Measurements from ENCODE around the gene LIN54.
"Not testable (repeated sequence)": the region's sequence is repeated elsewhere in the genome, so short reads cannot be mapped to it uniquely, and the experiment has no call there.

Gene LIN54

GRCh38 chr4:82934441-82934840 lies 76.2 kb downstream of the LIN54 start:
- DNase-seq = no peak

- no peak for DNase-seq
Observed at GRCh38 chr4:82930848-82931755, 79.5 kb downstream of the LIN54 start.

GRCh38 chr4:82921795-82922194 lies 88.8 kb downstream of the LIN54 start:
- no peak for DNase-seq

- no peak for DNase-seq
Observed at GRCh38 chr4:82919386-82919785, 91.2 kb downstream of the LIN54 start.

GRCh38 chr4:82918091-82918490 lies 92.5 kb downstream of the LIN54 start:
- DNase-seq = no peak

GRCh38 chr4:82913968-82914367 lies 96.7 kb downstream of the LIN54 start:
- not testable (repeated sequence) for DNase-seq

- DNase-seq = no peak
Observed at GRCh38 chr4:82913305-82913704, 97.3 kb downstream of the LIN54 start.

GRCh38 chr4:82909326-82909725 lies 101.3 kb downstream of the LIN54 start:
- no peak for DNase-seq

GRCh38 chr4:82906469-82906868 lies 104.2 kb downstream of the LIN54 start:
- no peak for DNase-seq

- no peak for DNase-seq
Observed at GRCh38 chr4:82905205-82905604, 105.4 kb downstream of the LIN54 start.

GRCh38 chr4:82903737-82904136 lies 106.9 kb downstream of the LIN54 start:
- no peak for DNase-seq

- no peak for DNase-seq
Observed at GRCh38 chr4:82901183-82901718, 109.4 kb downstream of the LIN54 start.

- peak; percentile 93 for DNase-seq
Observed at GRCh38 chr4:82900411-82901182, 110.0 kb downstream of the LIN54 start, which contains the start of gene THAP9. TSS of gene THAP9 (plus strand) at chr4:82900735. CDS start at chr4:82900803, 68 bp downstream.

- peak; percentile 58 for DNase-seq
Observed at GRCh38 chr4:82900066-82900410, 110.6 kb downstream of the LIN54 start.

- DNase-seq = no peak
Observed at GRCh38 chr4:82899374-82900065, 111.1 kb downstream of the LIN54 start.

- DNase-seq = peak; percentile 9
Observed at GRCh38 chr4:82898322-82899243, 112.0 kb downstream of the LIN54 start.

- no peak for DNase-seq
Observed at GRCh38 chr4:82896755-82897154, 113.9 kb downstream of the LIN54 start.

- no peak for DNase-seq
Observed at GRCh38 chr4:82893942-82894341, 116.7 kb downstream of the LIN54 start.

- DNase-seq = no peak
Observed at GRCh38 chr4:82892467-82892802, 118.2 kb downstream of the LIN54 start.

- no peak for DNase-seq
Observed at GRCh38 chr4:82891707-82892466, 118.7 kb downstream of the LIN54 start.

Data from NCI-H1105 treated with DMSO at 0.1 percent for 48 hours (cell line).